Panc1 (cell line): ENCODE data around the gene MBD4. TPM values are rescaled to one million over a fixed set of nuclear protein-coding genes. Genes with fewer than 3 reads are reported as not detected.

ENCODE experiments used
- ATAC-seq: fragments of 200-7000 bp; cut with Tn5 transposase; 2 replicates; pipeline ENCODE4 v1.9.1; 2020; ENCODE audit warnings: mild to moderate bottlenecking, moderate library complexity
- BruUV-seq: library from RNA; stranded (reverse); fragments of 400-500 nt; replicated peaks from 2 replicates; lab custom pipeline; 2021; lab: Mats Ljungman, UMichigan
- CTCF ChIA-PET: fragments of 300-600 bp; sonication (Branson Sonifier 250); formaldehyde crosslinking; loops from one replicate; lab custom pipeline; 2022; ENCODE audit warnings: antibody characterized with exemption; lab: Charles Lee
- POLR2A ChIA-PET: fragments of 300-600 bp; sonication (Branson Sonifier 250); formaldehyde crosslinking; loops from one replicate; lab custom pipeline; 2022; ENCODE audit warnings: antibody characterized with exemption; lab: Charles Lee
- DNase-seq: peaks from one replicate; pipeline ENCODE4 v3.0.0-alpha.2; 2010; ENCODE audit warnings: low read depth, low spot score
- H3K27ac ChIP-seq: 2 replicates; pipeline ENCODE4 v1.5.1; 2011; ENCODE audit warnings: mild to moderate bottlenecking, low read length, inconsistent platforms
- H3K27me3 ChIP-seq: fragments of 200-500 bp; sonication (Bioruptor generic); 2 replicates; pipeline ENCODE4 v1.6.0; 2014; ENCODE audit warnings: low read length, inconsistent platforms; ENCODE audit not compliant: control insufficient read depth, insufficient read depth
- H3K36me3 ChIP-seq: fragments of 200-500 bp; sonication (Bioruptor generic); 2 replicates; pipeline ENCODE4 v1.5.1; 2014; ENCODE audit warnings: inconsistent platforms, mild to moderate bottlenecking, low read length, moderate library complexity; ENCODE audit not compliant: control insufficient read depth, insufficient read depth
- H3K4me1 ChIP-seq: 2 replicates; pipeline ENCODE4 v1.5.1; 2011; ENCODE audit warnings: inconsistent platforms, mild to moderate bottlenecking, low read length, moderate library complexity; ENCODE audit not compliant: control insufficient read depth, insufficient read depth
- H3K4me3 ChIP-seq, 2 experiments: 2 replicates each; pipeline ENCODE4 v1.5.1; 2011 to 2012; ENCODE audit warnings: low read depth in 2 of 2, low read length in 2 of 2, mild to moderate bottlenecking in 2 of 2, inconsistent platforms in 1 of 2, moderate library complexity in 1 of 2
- H3K9me3 ChIP-seq: fragments of 200-500 bp; sonication (Bioruptor generic); 2 replicates; pipeline ENCODE4 v1.5.1; 2014; ENCODE audit warnings: low read depth, mild to moderate bottlenecking, inconsistent platforms, low read length, moderate library complexity; ENCODE audit not compliant: control insufficient read depth, insufficient read depth
- POLR2AphosphoS5 ChIP-seq: IDR thresholded peaks from 2 replicates; pipeline ENCODE4 v1.6.1; 2012; ENCODE audit warnings: mild to moderate bottlenecking, low read depth, low read length, moderate library complexity
- SIN3A ChIP-seq: IDR thresholded peaks from 2 replicates; pipeline ENCODE4 v1.6.1; 2012; ENCODE audit warnings: low read depth, mild to moderate bottlenecking, low read length, moderate library complexity, borderline replicate concordance; ENCODE audit not compliant: insufficient read depth
- TCF7L2 ChIP-seq: IDR thresholded peaks from 2 replicates; pipeline ENCODE4 v1.6.1; 2011; ENCODE audit warnings: mild to moderate bottlenecking, low read depth, low read length, inconsistent platforms
- in situ Hi-C: cut with HindIII; loops from 2 replicates; pipeline ENCODE4 v1.10.0; 2016; ENCODE audit warnings: low sequenced_read_pairs, low pct_unique_long_range_greater_than_20kb
- intact Hi-C: fragments of 100-400 bp; cut with micrococcal nuclease; formaldehyde crosslinking; loops from one replicate; pipeline ENCODE4 v1.10.0; 2022; ENCODE audit not compliant: unreplicated experiment
- total RNA-seq: library from RNA; stranded (reverse); gene quantifications from one replicate; pipeline ENCODE4 v1.2.1, GENCODE V29; 2021; ENCODE audit not compliant: unreplicated experiment
- TF ChIP-seq, protein P1 (sequence below), 2 experiments: IDR thresholded peaks; 2 replicates each; pipeline ENCODE4 v1.6.1; 2011 to 2012; ENCODE audit warnings: low read depth in 2 of 2, control low read depth in 1 of 2, low read length in 1 of 2, mild to moderate bottlenecking in 1 of 2, moderate library complexity in 1 of 2; ENCODE audit not compliant: insufficient read depth in 1 of 2
- TF ChIP-seq, protein P2 (sequence below): fragments of 450-650 bp; IDR thresholded peaks from 2 replicates; pipeline ENCODE4 v1.5.1; 2017; ENCODE audit warnings: mild to moderate bottlenecking

The MBD4 gene
- total RNA-seq, 1 experiment from 2014 or later, result 44.7 TPM

DNA sequence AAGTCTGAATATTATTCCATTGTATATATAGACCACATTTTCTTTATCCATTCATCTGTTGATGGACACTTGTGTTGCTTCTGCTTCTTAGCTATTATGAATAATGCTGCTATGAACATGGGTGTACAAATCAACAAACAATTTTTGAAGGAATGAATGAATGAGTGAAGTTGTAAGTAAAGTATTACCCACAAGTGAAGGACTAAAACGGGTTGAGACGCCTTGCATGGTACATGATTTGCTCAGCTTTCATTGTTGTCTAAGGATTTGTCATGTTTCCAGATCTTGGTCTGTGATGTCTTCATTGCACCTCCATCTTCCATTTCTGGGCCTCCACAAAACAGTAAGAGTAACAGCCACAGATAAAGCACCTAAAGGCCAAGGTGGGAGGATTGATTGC is 20.8 kb upstream of the MBD4 start:
- ATAC-seq, result no peak
- CTCF ChIA-PET, result no interaction called here
- no peak for DNase-seq
- Histone ChIP-seq H3K27ac (no peak overlapping the region), H3K36me3 (0 out of 2 replicates have a peak, but pooled peaks cover 4% of the 10 kb centered on the region), H3K4me1 (0 out of 2 replicates have a peak, but pooled peaks cover 5% of the 10 kb centered on the region), H3K4me3 (no peak overlapping the region), H3K9me3 (no peaks in the 10 kb centered on the region), H3K27me3 (no peaks in the 10 kb centered on the region)
- POLR2A ChIA-PET, result no interaction called here
- intact Hi-C loops, result no loop called here
- in situ Hi-C loops, result no loop called here
- TF ChIP-seq, protein P1, sequence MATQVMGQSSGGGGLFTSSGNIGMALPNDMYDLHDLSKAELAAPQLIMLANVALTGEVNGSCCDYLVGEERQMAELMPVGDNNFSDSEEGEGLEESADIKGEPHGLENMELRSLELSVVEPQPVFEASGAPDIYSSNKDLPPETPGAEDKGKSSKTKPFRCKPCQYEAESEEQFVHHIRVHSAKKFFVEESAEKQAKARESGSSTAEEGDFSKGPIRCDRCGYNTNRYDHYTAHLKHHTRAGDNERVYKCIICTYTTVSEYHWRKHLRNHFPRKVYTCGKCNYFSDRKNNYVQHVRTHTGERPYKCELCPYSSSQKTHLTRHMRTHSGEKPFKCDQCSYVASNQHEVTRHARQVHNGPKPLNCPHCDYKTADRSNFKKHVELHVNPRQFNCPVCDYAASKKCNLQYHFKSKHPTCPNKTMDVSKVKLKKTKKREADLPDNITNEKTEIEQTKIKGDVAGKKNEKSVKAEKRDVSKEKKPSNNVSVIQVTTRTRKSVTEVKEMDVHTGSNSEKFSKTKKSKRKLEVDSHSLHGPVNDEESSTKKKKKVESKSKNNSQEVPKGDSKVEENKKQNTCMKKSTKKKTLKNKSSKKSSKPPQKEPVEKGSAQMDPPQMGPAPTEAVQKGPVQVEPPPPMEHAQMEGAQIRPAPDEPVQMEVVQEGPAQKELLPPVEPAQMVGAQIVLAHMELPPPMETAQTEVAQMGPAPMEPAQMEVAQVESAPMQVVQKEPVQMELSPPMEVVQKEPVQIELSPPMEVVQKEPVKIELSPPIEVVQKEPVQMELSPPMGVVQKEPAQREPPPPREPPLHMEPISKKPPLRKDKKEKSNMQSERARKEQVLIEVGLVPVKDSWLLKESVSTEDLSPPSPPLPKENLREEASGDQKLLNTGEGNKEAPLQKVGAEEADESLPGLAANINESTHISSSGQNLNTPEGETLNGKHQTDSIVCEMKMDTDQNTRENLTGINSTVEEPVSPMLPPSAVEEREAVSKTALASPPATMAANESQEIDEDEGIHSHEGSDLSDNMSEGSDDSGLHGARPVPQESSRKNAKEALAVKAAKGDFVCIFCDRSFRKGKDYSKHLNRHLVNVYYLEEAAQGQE (IDR thresholded peaks at IDR 0.05; ENCODE audit: insufficient read depth in 1 of 2, low read depth in 2 of 2, low read length in 1 of 2), result no peak
- TF ChIP-seq, protein P2, sequence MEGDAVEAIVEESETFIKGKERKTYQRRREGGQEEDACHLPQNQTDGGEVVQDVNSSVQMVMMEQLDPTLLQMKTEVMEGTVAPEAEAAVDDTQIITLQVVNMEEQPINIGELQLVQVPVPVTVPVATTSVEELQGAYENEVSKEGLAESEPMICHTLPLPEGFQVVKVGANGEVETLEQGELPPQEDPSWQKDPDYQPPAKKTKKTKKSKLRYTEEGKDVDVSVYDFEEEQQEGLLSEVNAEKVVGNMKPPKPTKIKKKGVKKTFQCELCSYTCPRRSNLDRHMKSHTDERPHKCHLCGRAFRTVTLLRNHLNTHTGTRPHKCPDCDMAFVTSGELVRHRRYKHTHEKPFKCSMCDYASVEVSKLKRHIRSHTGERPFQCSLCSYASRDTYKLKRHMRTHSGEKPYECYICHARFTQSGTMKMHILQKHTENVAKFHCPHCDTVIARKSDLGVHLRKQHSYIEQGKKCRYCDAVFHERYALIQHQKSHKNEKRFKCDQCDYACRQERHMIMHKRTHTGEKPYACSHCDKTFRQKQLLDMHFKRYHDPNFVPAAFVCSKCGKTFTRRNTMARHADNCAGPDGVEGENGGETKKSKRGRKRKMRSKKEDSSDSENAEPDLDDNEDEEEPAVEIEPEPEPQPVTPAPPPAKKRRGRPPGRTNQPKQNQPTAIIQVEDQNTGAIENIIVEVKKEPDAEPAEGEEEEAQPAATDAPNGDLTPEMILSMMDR, result no peak
- TF ChIP-seq POLR2AphosphoS5 (no peak), TCF7L2 (no peak), SIN3A (no peak)
- BruUV-seq, result no TSS peak

- Histone ChIP-seq H3K27me3 (no peaks in the 10 kb centered on the region), H3K9me3 (no peaks in the 10 kb centered on the region), H3K36me3 (0 out of 2 replicates have a peak, but pooled peaks cover 4% of the 10 kb centered on the region), H3K27ac (no peak overlapping the region), H3K4me3 (no peak overlapping the region), H3K4me1 (0 out of 2 replicates have a peak, but pooled peaks cover 5% of the 10 kb centered on the region)
- POLR2A ChIA-PET, result no interaction called here
- TF ChIP-seq POLR2AphosphoS5, result no peak
- no peak for TF ChIP-seq SIN3A
- TF ChIP-seq TCF7L2, result no peak
- TF ChIP-seq, protein P2, result no peak
- TF ChIP-seq, protein P1 (IDR thresholded peaks at IDR 0.05; ENCODE audit: insufficient read depth in 1 of 2, low read depth in 2 of 2, low read length in 1 of 2), result no peak
- CTCF ChIA-PET, result no interaction called here
- ATAC-seq, result no peak
- intact Hi-C loops, result no loop called here
- no TSS peak for BruUV-seq
- in situ Hi-C loops, result no loop called here
- DNase-seq, result no peak
These were observed 20.4 kb upstream of the MBD4 start for GRCh38 chr3:129460155-129460554.
